GM23338 (cell line): ENCODE results near the gene CSPG5. TPM values are rescaled to one million over a fixed set of nuclear protein-coding genes. Genes with fewer than 3 reads are reported as not detected.

Experiments used
- ATAC-seq: fragments of 200-7000 bp; cut with Tn5 transposase; 3 replicates; pipeline ENCODE4 v1.9.1; 2020
- DNase-seq: peaks from one replicate; pipeline ENCODE4 v3.0.0-alpha.2; 2015; ENCODE audit warnings: low spot score
- H2AFZ ChIP-seq: fragments of 200-600 bp; sonication (generic); 2 replicates; pipeline ENCODE4 v1.8.0; 2016; ENCODE audit warnings: antibody characterized with exemption, mild to moderate bottlenecking, moderate library complexity
- H3F3A ChIP-seq: fragments of 200-600 bp; sonication (generic); replicated peaks from 2 replicates; pipeline ENCODE4 v1.8.0; 2017; ENCODE audit warnings: antibody characterized with exemption, mixed run types, low read depth
- H3K27ac ChIP-seq: fragments of 200-600 bp; sonication (generic); 2 replicates; pipeline ENCODE4 v1.6.1; 2016; ENCODE audit warnings: low read depth
- H3K27me3 ChIP-seq: fragments of 200-600 bp; sonication (generic); 2 replicates; pipeline ENCODE4 v1.8.0; 2016; ENCODE audit warnings: mild to moderate bottlenecking, mixed run types, moderate library complexity; ENCODE audit not compliant: insufficient read depth
- H3K36me3 ChIP-seq: fragments of 200-600 bp; sonication (generic); 2 replicates; pipeline ENCODE4 v1.8.0; 2016; ENCODE audit warnings: mild to moderate bottlenecking; ENCODE audit not compliant: insufficient read depth
- H3K4me1 ChIP-seq: fragments of 200-600 bp; sonication (generic); 2 replicates; pipeline ENCODE4 v1.8.0; 2016; ENCODE audit warnings: mild to moderate bottlenecking, moderate library complexity; ENCODE audit not compliant: insufficient read depth
- H3K4me2 ChIP-seq: fragments of 200-600 bp; sonication (generic); 2 replicates; pipeline ENCODE4 v1.7.1; 2017; ENCODE audit warnings: mixed run types
- H3K4me3 ChIP-seq: fragments of 200-600 bp; sonication (generic); 2 replicates; pipeline ENCODE4 v1.6.1; 2016; ENCODE audit warnings: mixed run types
- H3K79me2 ChIP-seq: fragments of 200-600 bp; sonication (generic); replicated peaks from 2 replicates; pipeline ENCODE4 v1.8.0; 2017; ENCODE audit warnings: mild to moderate bottlenecking; ENCODE audit not compliant: insufficient read depth
- H3K9me2 ChIP-seq: fragments of 200-600 bp; sonication (generic); 2 replicates; pipeline ENCODE4 v1.8.0; 2017; ENCODE audit not compliant: insufficient read depth
- H4K20me1 ChIP-seq: fragments of 200-600 bp; sonication (generic); replicated peaks from 2 replicates; pipeline ENCODE4 v1.8.0; 2017; ENCODE audit warnings: mild to moderate bottlenecking; ENCODE audit not compliant: insufficient read depth
- H3K27ac Mint-ChIP-seq: 2 replicates; pipeline ENCODE4 v1.8.0; 2020; ENCODE audit warnings: inconsistent platforms, mild to moderate bottlenecking, moderate library complexity, mixed read lengths
- H3K27me3 Mint-ChIP-seq: 3 replicates; pipeline ENCODE4 v1.8.0; 2022; ENCODE audit warnings: low read depth, mild to moderate bottlenecking, moderate library complexity, mixed read lengths, inconsistent platforms; ENCODE audit not compliant: insufficient read depth, poor library complexity
- H3K36me3 Mint-ChIP-seq: 3 replicates; pipeline ENCODE4 v1.8.0; 2021; ENCODE audit warnings: low read depth, mild to moderate bottlenecking, inconsistent platforms, moderate library complexity, mixed read lengths
- H3K4me1 Mint-ChIP-seq: 3 replicates; pipeline ENCODE4 v1.8.0; 2020; ENCODE audit warnings: mild to moderate bottlenecking, inconsistent platforms, mixed read lengths
- H3K4me3 Mint-ChIP-seq: 3 replicates; pipeline ENCODE4 v1.8.0; 2021; ENCODE audit warnings: moderate library complexity, mild to moderate bottlenecking, inconsistent platforms, mixed read lengths
- H3K9me3 Mint-ChIP-seq: 3 replicates; pipeline ENCODE4 v1.8.0; 2020; ENCODE audit warnings: moderate library complexity, mild to moderate bottlenecking, inconsistent platforms, mixed read lengths
- CREB1 ChIP-seq: fragments of 250-450 bp; sonication (Bioruptor Pico); IDR thresholded peaks from 2 replicates; pipeline ENCODE4 v1.5.0; 2020; ENCODE audit warnings: low read depth, mild to moderate bottlenecking, moderate library complexity
- CTCF ChIP-seq, 2 experiments: fragments of 200-600 bp in 1 of 2; sonication (generic) in 1 of 2; conservative IDR thresholded peaks; 2 replicates each; pipeline versions ENCODE4 v1.5.1 to v1.6.1; 2016 to 2017; ENCODE audit warnings: antibody characterized with exemption in 2 of 2, low read depth in 2 of 2, mild to moderate bottlenecking in 2 of 2, moderate library complexity in 1 of 2
- ETS1 ChIP-seq: IDR thresholded peaks from 2 replicates; pipeline ENCODE4 v1.6.1; 2016; ENCODE audit warnings: antibody characterized with exemption
- EZH2 ChIP-seq: fragments of 200-600 bp; sonication (generic); IDR thresholded peaks from one replicate; pipeline ENCODE4 v1.8.0; 2017; ENCODE audit warnings: antibody characterized with exemption, mild to moderate bottlenecking, low read depth; ENCODE audit not compliant: unreplicated experiment
- EZH2phosphoT487 ChIP-seq: fragments of 200-600 bp; sonication (generic); IDR thresholded peaks from one replicate; pipeline ENCODE4 v1.8.1; 2018; ENCODE audit warnings: antibody characterized with exemption; ENCODE audit not compliant: unreplicated experiment
- JUNB ChIP-seq: IDR thresholded peaks from one replicate; pipeline ENCODE4 v1.6.1; 2016; ENCODE audit warnings: antibody characterized with exemption; ENCODE audit not compliant: unreplicated experiment
- NANOG ChIP-seq: IDR thresholded peaks from 2 replicates; pipeline ENCODE4 v1.6.1; 2016; ENCODE audit warnings: antibody characterized with exemption, borderline replicate concordance
- POLR2AphosphoS5 ChIP-seq: IDR thresholded peaks from 2 replicates; pipeline ENCODE4 v1.6.1; 2016; ENCODE audit warnings: antibody characterized with exemption, low read depth
- REST ChIP-seq: IDR thresholded peaks from one replicate; pipeline ENCODE4 v1.6.1; 2018; ENCODE audit warnings: antibody characterized with exemption; ENCODE audit not compliant: unreplicated experiment
- STAT1 ChIP-seq: IDR thresholded peaks from one replicate; pipeline ENCODE4 v1.6.1; 2016; ENCODE audit warnings: antibody characterized with exemption; ENCODE audit not compliant: unreplicated experiment
- ZNF114 ChIP-seq: fragments of 250-450 bp; sonication (Bioruptor Pico); IDR thresholded peaks from 2 replicates; pipeline ENCODE4 v1.5.0; 2020; ENCODE audit warnings: mild to moderate bottlenecking, moderate library complexity
- ZNF331 ChIP-seq: fragments of 250-450 bp; sonication (Bioruptor Pico); IDR thresholded peaks from 2 replicates; pipeline ENCODE4 v1.5.0; 2020; ENCODE audit warnings: low read depth, mild to moderate bottlenecking, moderate library complexity
- ZNF462 ChIP-seq: fragments of 250-450 bp; sonication (Bioruptor Pico); IDR thresholded peaks from 2 replicates; pipeline ENCODE4 v1.5.0; 2020; ENCODE audit warnings: mild to moderate bottlenecking, moderate library complexity
- polyA plus RNA-seq: library from polyadenylated mRNA; unstranded; fragments of >200 nt; fragmentation: Nextera tagmentation; extraction: Ambion mirVana; gene quantifications from 2 replicates; pipeline ENCODE4 v1.2.1, GENCODE V29; 2016
- total RNA-seq: library from RNA; depleted of rRNA; stranded (reverse); fragments of >200 nt; shearing (Covaris generic); gene quantifications from 2 replicates; pipeline ENCODE4 v1.2.3, GENCODE V29; 2014

Gene CSPG5
- total and polyA plus RNA-seq, 2 experiments from 2014 or later: 0.86 to 4.3 TPM

- no peaks in the 10 kb centered on the region for H3K9me2 ChIP-seq
- DNase-seq (no peak), ATAC-seq (no peak)
- peaks cover 50% of the 10 kb centered on the region for H3K36me3 ChIP-seq
- H3K4me3 ChIP-seq: no peak overlapping the region
- H3K79me2 ChIP-seq: no peaks in the 10 kb centered on the region
- H3F3A ChIP-seq: peaks cover 13% of the 10 kb centered on the region; the same call in 1 of the 2 replicates
- H3K36me3 Mint-ChIP-seq: peaks cover 87% of the 10 kb centered on the region
- TF ChIP-seq ZNF331 (CRISPR knock-in tag) (no peak), STAT1 (no peak), EZH2 (no peak), POLR2AphosphoS5 (no peak), CTCF (conservative IDR thresholded peaks at IDR 0.05; ENCODE audit: low read depth in 2 of 2) (no peak), NANOG (no peak), ETS1 (no peak), CREB1 (CRISPR knock-in tag) (no peak), REST (no peak), ZNF462 (no peak), ZNF114 (CRISPR knock-in tag) (no peak), EZH2phosphoT487 (no peak), JUNB (no peak)
- H3K4me2 ChIP-seq: no peak overlapping the region
- H3K27ac ChIP-seq: no peak overlapping the region
- peaks cover 8% of the 10 kb centered on the region for H3K27me3 Mint-ChIP-seq
- no peaks in the 10 kb centered on the region for H3K9me3 Mint-ChIP-seq
- H2AFZ ChIP-seq: no peak overlapping the region
- no peaks in the 10 kb centered on the region for H3K27me3 ChIP-seq
- H4K20me1 ChIP-seq: peaks cover 16% of the 10 kb centered on the region
- H3K4me1 ChIP-seq: no peaks in the 10 kb centered on the region; the same call in 1 of the 2 replicates
- H3K27ac Mint-ChIP-seq: no peak overlapping the region
- no peak overlapping the region for H3K4me3 Mint-ChIP-seq
- peaks cover 7% of the 10 kb centered on the region; the same call in 1 of the 3 replicates for H3K4me1 Mint-ChIP-seq
Observed at GRCh38 chr3:47590216-47590615, 11.6 kb upstream of the CSPG5 start.
